D721Med (cell line): ENCODE data around the gene ARHGDIB.

Source experiments
- DNase-seq: peaks from one replicate; pipeline ENCODE4 v3.0.0; 2011; ENCODE audit warnings: low spot score; ENCODE audit not compliant: insufficient read length
- FAIRE-seq: peaks from 2 replicates; lab custom pipeline; 2011; peaks lifted over from hg19 to GRCh38; lab: Jason Lieb, UNC
- TF ChIP-seq, protein P1 (sequence below): IDR thresholded peaks from 2 replicates; pipeline ENCODE4 v1.5.1; 2012; ENCODE audit warnings: mild to moderate bottlenecking, control low read depth; ENCODE audit not compliant: insufficient read depth; ENCODE audit errors: missing control alignments

Gene ARHGDIB

DNA sequence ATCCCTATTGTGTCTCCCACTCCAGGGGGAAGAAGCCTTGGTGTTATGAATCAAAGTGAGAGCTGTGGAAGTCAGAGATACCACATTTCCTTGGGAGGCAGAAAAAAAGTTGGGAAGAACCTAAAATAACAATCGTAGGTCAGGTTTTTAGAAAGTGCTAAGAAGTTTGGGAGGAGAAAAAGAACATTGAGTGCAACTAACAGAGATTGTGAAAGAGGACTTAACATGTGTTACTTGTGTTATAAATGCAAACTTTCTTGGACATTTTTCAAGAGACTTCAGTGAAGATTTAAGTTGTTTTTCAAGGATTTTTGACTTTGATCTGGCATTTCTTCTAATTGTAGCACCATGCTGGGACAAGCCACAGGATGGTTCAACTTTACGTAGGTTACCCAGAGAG is 15.2 kb downstream of the ARHGDIB start:
- peak; percentile 35 for FAIRE-seq
- no peak for DNase-seq
- TF ChIP-seq, protein P1, sequence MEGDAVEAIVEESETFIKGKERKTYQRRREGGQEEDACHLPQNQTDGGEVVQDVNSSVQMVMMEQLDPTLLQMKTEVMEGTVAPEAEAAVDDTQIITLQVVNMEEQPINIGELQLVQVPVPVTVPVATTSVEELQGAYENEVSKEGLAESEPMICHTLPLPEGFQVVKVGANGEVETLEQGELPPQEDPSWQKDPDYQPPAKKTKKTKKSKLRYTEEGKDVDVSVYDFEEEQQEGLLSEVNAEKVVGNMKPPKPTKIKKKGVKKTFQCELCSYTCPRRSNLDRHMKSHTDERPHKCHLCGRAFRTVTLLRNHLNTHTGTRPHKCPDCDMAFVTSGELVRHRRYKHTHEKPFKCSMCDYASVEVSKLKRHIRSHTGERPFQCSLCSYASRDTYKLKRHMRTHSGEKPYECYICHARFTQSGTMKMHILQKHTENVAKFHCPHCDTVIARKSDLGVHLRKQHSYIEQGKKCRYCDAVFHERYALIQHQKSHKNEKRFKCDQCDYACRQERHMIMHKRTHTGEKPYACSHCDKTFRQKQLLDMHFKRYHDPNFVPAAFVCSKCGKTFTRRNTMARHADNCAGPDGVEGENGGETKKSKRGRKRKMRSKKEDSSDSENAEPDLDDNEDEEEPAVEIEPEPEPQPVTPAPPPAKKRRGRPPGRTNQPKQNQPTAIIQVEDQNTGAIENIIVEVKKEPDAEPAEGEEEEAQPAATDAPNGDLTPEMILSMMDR, result no peak

DNA sequence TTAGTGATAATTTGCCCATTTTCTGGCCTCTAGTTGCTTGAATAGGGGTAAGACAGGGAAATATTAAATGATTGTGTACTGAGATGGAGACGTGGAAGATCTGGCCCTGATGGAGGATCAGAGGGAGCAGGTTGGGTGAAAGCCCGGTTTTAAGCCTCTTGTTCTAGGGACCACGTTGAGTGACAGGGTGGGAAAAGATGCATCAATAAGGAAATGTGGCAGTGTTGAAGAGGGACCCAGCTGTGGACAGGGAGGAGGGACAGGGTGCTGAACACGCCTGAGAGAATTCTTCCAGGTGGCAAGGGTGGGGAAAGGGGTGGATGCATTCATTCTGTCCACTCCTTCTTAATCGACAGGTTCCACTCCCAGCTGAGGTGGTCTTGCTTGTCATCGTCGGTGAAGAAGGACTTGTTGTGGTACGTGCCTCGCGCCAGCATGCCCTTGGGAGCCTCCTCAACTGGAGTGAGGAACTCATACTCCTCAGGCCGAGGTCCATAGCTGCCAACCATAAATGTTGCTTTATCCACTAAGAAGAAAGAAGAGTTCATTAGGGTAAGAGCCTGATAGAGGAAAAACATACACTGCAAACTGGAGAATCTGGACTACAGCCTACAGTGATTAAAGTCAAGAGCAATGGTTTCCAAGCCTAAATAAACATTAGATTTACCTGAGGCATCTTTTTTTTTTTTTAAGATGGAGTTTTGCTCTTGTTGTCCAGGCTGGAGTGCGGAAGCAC is 19.0 kb downstream of the ARHGDIB start:
- TF ChIP-seq, protein P1, result no peak
- FAIRE-seq, result no peak
- DNase-seq, result no peak

DNA sequence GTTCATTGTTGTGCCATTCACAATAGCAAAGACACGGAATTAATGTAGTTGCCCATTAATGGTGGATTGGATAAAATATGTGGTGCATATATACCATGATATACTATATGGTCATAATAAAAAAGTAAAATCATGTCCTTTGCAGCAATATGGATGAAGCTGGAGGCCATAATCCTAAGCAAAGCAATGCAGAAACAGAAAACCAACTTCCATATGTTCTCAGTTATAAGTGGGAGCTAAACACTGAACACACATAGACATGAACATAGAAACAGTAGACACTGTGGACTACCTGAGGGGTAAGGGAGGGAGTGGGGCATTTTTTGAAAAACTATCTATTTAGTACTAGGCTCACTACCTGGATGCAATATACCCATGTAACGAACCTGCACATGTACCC is 20.0 kb downstream of the ARHGDIB start:
- no peak for DNase-seq
- no peak for FAIRE-seq
- TF ChIP-seq, protein P1, result no peak

DNA sequence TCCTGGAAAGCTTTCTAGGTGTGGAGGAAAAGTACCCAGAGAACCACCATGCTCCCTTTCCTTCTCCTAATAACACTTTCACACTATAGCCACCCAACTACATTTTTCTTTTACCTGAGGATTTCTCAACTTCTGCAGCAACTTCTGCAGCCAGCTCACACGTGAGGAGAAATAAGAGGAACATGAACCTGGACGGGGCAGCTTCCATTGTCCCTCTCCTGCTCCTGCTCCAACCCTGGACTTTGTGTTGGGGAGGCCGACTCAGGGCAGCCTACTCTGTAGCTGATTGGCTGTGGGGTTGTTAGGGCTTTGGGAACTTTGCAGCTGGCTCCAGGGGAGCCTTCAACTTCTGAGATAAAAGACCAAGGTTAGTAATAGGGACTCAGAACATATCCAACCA is 23.1 kb downstream of the ARHGDIB start, which contains the start of gene ERP27:
ERP27 (minus strand) TSS at position 237 of the 400 bp plus-strand sequence; CDS start at position 208, 29 bp downstream.
- TF ChIP-seq, protein P1, result no peak
- DNase-seq (no peak), FAIRE-seq (no peak)

DNA sequence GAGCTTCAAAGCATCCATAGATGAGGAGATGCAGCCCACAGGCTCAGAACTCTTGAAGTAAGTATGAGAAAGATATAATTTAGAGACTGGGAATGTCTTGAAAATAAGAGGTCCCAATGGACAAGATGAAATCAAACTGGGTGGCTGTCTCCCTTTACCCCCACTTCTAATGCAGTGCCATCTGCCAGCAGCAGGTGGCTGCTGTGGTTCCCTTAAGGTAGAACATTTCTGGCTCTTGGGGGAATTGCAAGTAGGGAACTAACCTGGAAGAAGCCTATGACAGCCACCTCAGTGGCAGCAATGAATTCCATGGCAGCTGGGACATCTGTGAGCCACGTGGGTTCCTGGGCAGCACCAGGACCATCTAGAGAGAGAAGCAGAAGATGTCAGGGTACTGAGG is 23.7 kb downstream of the ARHGDIB start:
- DNase-seq (no peak), FAIRE-seq (no peak)
- TF ChIP-seq, protein P1, result no peak

DNA sequence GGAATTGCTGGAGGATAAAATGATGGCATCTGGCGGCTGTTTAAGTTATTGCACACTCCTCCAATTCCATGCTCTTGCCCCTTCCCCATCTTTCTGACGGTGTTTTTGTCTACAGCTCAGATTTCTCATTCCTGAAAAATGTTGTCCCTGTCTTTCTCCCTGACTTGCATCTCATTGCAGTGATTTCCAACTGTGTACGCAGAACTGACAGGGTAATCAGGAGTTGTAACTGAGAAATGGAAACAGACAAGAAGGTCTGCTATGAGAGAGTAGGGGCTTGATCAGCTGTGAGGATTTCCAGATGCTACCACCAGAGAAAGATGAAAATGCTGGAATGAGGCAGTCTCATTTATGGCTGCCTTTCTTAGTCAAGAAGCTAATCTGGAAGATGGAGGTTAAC is 24.4 kb downstream of the ARHGDIB start:
- FAIRE-seq (no peak), DNase-seq (no peak)
- TF ChIP-seq, protein P1, result no peak

DNA sequence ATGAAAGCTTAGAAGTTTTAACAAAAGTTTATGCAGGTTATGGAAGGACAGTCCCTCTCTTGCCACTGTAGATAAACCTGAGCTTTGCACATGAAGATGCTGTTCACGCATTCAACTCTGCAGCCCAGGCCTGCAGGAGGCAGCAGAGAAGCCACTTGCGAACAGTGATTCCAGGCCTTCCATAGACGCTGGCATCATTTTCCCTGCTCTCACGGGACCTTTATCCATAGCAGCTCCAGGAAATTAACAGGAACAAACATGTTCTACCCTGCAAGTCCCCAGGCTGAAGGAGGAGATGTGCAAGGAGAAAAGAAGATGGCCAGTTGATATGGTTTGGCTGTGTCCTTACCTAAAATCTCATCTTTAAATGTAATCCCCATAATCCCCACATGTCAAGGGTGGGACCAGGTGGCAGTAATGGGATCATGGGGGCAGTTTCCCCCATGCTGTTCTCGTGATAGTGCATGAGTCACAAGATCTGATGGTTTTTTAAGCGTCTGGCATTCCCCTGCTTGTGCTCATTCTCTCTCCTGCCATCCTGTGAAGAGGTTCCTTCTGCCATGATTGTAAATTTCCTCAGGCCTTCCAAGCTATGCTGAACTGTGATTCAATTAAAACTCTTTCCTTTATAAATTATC is 25.1 kb downstream of the ARHGDIB start:
- FAIRE-seq, result no peak
- TF ChIP-seq, protein P1, result no peak
- DNase-seq, result no peak
